OCI-LY1 (cell line): Measurements from ENCODE around the gene GOLGA8F.
"Not testable (repeated sequence)": the region's sequence is repeated elsewhere in the genome, so short reads cannot be mapped to it uniquely, and the experiment has no call there.

Experiments used
- CTCF ChIP-seq: fragments of 200-600 bp; sonication (generic), shearing (Covaris generic); IDR thresholded peaks from 2 replicates; pipeline ENCODE4 v1.5.1; 2017; ENCODE audit warnings: mild to moderate bottlenecking, antibody characterized with exemption, low read length, moderate library complexity, mixed read lengths
- EZH2 ChIP-seq: fragments of 200-600 bp; sonication (generic), shearing (Covaris generic); IDR thresholded peaks from 2 replicates; pipeline ENCODE4 v1.8.0; 2017; ENCODE audit warnings: borderline replicate concordance, mixed run types, mild to moderate bottlenecking, antibody characterized with exemption, low read length, moderate library complexity, mixed read lengths

- TF ChIP-seq CTCF, EZH2: not testable (repeated sequence)
Measured at GRCh38 chr15:28357984-28358383, 20.5 kb upstream of the GOLGA8F start, which contains the start of gene GOLGA6L24.
